ENCODE measurements around the gene AK9.

DNA sequence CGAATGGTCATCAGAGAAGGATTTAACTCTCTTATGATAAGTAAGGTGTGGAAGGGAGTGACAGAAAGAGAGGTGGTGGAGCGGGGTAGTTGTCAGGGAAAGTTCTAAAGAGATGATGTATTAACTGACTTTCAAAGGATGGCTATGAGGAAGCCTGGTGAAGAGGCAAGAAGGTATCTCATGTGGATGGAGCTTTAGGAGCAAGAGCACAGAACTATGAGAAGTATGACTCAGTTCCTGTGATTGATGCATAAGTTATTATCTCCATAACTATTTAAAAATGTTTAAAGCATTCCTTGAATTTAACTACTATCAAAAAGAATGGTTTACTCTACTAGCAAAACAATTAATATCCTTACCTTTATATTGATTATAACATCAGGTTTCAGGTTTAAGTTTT, 28.8 kb downstream of the AK9 start:
- TF ChIP-seq, protein P1, sequence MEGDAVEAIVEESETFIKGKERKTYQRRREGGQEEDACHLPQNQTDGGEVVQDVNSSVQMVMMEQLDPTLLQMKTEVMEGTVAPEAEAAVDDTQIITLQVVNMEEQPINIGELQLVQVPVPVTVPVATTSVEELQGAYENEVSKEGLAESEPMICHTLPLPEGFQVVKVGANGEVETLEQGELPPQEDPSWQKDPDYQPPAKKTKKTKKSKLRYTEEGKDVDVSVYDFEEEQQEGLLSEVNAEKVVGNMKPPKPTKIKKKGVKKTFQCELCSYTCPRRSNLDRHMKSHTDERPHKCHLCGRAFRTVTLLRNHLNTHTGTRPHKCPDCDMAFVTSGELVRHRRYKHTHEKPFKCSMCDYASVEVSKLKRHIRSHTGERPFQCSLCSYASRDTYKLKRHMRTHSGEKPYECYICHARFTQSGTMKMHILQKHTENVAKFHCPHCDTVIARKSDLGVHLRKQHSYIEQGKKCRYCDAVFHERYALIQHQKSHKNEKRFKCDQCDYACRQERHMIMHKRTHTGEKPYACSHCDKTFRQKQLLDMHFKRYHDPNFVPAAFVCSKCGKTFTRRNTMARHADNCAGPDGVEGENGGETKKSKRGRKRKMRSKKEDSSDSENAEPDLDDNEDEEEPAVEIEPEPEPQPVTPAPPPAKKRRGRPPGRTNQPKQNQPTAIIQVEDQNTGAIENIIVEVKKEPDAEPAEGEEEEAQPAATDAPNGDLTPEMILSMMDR (IDR thresholded peaks at IDR 0.05), result no peak
- TF ChIP-seq POLR2A (IDR thresholded peaks at IDR 0.05), result no peak

Measured in lower leg skin (tissue), 3 donors.